ENCODE results near the gene SCAMP3. TPM values are rescaled to one million over a fixed set of nuclear protein-coding genes. Genes with fewer than 3 reads are reported as not detected.
A peak's percentile ranks its signal among the peaks of the same experiment; 100 is the strongest.

Gene SCAMP3
- polyA plus RNA-seq, 5 donors: 42.8 to 65.5 (median 56.5) TPM

DNA sequence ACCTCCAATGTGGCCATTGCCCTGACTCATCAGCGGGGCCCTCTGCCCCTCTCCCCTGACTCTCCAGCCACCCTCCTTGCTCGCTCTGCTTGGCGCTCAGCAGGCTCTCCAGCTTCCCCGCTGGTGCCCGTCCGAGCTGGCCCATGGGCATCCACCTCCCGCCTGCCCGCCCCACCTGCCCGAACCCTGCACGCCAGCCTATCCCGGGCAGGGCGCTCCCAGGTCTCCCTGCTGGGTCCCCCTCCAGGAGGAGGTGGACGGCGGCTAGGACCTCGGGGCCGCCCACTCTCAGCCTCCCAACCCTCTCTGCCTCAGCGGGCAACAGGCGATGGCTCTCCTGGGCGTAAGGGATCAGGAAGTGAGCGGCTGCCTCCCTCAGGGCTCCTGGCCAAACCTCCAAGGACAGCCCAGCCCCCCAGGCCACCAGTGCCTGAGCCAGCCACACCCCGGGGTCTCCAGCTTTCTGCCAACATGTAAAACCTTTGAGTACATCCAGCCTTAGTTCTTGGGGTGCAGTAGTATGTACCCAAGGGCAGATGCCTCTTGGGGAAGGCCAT lies 25.9 kb upstream of the SCAMP3 start:
- no peak for DNase-seq

DNA sequence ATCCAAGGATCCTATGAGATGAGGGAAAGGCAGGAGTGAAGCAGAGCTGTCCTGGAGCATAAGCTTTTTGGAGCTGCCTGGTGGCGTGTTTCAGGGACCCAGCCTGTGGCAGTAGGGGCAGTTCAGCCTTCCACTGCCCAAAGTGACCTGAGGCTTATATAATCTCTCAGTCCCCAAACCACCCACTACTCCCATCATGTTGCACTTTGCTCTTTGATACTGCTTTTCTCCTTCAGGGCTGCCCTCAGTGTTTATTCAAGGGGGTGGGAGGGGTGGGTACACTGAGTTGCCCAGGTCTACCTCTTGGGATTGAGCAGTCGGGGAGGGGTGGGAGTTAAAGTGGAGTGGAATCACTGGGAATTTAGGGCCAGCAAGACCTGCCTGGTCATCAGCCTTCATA lies 24.4 kb upstream of the SCAMP3 start:
- DNase-seq: no peak

DNA sequence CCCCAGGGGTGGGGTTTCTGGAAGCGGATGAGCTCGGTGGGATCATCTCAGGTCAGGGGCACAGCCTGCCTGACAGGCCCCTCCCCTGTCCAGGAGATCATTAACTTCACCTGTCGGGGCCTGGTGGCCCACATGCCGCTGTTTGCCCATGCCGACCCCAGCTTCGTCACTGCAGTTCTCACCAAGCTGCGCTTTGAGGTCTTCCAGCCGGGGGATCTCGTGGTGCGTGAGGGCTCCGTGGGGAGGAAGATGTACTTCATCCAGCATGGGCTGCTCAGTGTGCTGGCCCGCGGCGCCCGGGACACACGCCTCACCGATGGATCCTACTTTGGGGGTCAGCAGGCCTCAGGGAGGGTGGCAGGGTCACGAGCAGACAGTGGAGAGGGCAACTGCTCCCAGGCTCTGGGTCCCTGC lies 23.5 kb upstream of the SCAMP3 start:
- no peak for DNase-seq

DNA sequence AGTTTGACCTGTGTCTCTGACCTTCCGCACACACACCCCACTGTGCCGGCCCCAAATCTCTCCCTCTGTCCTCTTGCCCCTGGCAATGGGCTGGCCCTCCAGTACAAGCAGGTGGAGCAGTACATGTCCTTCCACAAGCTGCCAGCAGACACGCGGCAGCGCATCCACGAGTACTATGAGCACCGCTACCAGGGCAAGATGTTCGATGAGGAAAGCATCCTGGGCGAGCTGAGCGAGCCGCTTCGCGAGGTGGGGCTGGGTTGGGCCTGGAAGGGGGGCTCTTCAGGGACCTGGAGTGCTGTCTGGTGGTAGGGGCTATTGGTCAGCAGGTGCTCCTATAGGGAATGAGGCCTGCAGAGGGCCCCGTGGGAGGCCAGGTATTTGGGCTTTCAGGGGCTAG lies 22.9 kb upstream of the SCAMP3 start:
- DNase-seq: no peak

DNA sequence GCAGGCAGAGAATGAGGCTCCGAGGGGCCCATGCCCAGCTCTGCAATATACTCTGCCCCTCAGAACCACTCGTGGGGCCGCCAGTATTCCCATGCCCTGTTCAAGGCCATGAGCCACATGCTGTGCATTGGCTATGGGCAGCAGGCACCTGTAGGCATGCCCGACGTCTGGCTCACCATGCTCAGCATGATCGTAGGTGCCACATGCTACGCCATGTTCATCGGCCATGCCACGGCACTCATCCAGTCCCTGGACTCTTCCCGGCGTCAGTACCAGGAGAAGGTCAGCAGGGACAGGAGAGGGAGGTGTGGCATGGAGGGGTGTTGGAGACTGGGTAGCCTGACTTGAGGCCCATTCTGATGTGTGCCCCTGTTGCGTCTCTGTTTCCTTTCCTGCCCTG lies 22.3 kb upstream of the SCAMP3 start:
- DNase-seq: no peak

DNA sequence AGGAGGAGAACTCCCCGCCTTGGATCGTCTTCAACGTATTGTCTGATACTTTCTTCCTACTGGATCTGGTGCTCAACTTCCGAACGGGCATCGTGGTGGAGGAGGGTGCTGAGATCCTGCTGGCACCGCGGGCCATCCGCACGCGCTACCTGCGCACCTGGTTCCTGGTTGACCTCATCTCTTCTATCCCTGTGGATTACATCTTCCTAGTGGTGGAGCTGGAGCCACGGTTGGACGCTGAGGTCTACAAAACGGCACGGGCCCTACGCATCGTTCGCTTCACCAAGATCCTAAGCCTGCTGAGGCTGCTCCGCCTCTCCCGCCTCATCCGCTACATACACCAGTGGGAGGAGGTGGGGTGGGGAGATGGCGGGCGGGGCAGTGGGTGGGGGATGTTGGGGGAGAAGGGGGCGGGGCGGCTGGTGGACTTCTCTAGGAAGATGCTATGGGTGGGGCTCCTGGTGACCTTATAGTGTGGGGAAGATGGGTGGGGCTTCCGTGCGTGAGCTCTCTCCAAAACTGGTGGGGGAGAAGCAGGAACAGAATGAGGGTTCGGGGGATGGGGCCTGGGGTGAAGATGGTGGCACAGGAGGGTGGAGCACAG lies 20.4 kb upstream of the SCAMP3 start:
- no peak for DNase-seq

DNA sequence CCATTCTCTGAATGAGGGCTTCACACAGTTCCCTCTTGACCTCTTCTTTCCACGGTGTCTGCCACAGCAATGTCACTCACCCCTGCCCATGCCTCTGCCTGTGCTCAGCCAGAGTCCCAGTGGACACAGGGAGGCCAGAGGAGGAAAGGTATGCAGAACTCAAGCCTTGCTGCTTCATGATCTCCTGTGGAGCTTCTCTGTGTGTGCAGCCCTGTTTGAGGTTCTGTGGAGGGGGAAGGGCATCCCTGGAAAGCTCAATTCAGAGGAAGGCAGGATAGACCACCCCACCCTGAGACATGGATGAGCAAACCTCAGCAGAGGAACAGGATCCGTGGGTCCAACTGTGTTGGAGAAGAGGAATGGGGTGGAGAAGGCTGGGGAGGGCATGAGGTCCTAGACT lies 17.1 kb upstream of the SCAMP3 start:
- no peak for DNase-seq

DNA sequence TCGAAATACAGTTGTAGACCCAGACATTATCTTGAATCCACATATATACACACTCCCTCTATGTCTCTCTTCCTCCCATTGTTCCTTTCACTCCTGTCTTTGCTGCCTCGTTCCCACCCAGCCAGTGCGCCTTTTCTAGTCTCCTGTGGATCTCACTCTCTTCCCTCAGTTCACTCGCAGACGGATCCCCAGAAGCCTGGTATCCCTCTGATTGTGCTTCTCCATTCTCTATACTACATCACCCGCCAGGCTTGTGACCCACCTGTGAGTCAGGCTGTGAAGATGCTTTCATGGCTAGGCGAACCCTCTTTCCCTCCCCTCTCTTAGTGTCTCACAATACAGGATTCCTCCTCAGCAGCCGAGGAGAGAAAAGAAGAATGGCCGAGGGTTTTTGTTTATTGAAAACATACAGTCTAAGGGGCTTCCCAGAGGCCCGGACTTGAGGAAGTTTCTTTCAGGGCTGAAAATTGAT lies 16.6 kb upstream of the SCAMP3 start:
- no peak for DNase-seq

DNA sequence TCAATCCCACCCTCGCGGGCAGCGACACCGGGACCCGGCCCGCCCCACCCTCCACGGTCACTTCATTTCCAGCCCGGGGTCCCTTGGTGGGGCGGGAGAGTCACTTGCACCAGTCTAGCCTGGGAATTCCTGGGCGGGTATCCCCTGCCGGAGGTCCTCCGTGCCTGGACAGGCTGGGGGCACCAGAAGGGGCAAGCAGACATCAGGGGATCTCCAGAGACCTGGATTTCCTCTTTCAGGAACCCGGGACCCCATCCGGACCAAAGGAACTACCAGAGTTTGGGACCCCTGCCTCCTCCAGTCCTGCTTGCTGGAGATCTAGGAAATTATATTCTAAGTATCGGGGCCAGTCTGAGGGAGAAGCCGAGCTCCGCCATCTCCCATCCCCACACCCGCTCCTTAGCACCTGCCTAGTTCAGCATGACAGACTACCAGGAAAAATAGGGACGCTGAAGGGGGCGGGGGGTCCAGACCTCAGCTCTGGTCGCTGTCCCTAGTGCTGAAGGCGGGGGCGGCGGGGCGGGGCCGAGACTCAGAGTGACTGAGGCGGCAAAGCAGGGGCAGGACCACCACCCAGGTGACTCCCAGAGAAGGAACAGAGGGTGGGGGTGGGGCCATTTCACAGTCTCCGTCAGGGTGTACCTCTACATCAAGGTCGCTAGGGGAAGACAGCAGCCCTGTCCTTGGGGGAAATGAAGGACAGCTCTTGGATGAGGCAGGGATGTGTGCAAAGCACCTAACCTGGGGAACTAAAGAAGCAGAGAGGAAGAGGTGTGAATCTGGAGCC lies 15.9 kb upstream of the SCAMP3 start:
- DNase-seq: peak in 1 of 2 donors; percentile 30

DNA sequence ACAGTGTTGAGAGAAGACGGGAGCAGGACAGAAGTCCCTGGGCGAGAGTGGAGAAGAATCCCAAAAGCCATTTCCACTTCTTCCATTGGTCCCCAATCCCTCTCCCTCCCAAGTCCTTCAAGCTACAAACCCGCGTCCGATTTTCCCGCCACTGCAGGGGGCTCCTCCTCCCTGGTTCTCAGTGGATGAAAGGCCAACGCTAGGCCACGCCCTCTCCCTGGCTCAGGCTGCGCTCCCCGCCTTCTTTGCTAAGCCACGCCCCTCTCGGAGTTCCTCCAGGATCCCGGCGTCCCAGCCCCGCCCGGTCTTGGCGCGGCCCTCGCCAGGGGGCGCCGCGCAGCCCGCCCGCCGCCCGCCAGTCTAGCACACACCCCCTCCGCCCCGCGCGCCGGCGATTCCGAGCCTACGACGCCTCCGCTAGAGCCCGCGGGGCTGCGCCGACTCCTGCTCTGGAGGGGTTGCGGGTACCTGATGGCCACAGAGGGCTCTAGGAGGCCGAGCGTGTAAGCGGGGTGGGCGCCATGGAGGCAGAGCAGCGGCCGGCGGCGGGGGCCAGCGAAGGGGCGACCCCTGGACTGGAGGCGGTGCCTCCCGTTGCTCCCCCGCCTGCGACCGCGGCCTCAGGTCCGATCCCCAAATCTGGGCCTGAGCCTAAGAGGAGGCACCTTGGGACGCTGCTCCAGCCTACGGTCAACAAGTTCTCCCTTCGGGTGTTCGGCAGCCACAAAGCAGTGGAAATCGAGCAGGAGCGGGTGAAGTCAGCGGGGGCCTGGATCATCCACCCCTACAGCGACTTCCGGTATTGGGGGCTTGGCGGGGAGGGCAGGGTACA lies 15.1 kb upstream of the SCAMP3 start, which contains the start of gene HCN3:
Gene HCN3, plus strand, starts transcription at position 394 of the 832 bp plus-strand sequence. Its CDS starts 128 bp downstream, at position 522.
- DNase-seq: peak; percentile 96 to 98

DNA sequence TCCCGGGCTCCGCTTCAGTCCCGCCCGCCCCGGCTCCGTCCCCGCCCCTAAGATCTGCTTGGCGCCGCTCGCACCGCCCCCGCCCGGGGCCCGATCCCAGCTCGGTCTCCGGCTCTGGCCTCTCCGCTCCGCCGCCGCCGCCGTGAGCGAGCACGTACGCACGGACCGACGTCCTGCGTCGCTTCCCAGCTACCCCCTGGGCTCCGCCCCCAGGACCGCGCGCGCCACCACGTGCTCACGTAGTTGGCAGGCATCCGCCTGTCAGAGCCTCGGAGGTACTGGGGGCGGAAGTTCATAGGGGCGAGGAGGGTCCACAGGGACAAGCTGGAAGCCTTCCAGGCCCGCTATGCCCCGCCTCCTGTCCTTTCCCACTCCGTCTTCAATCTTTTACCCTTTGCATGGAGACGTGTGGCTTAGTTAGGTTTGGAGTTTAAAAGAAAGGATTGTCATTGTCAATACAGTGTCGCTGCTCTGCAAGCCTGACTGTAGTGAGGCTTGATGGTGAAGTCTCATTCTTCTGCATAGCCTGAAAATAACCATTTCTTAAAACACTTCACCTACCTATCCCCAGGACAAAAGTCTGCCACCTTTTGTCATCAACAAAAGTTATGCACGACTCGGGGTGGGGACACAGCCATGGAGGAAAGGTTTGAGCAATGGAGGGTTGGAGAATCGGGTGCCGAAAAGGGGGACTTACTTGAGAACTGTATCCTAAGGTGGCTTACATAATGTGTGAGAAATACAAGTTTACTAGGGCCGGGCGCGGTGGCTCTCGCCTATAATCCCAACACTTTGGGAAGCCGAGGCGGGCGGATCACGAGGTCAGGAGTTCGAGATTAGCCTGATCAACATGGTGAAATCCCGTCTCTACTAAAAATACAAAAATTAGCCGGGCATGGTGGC lies 11.4 kb upstream of the SCAMP3 start, which contains the start of gene CLK2:
Gene CLK2, minus strand, starts transcription at position 162 of the 903 bp plus-strand sequence. CDS start 2,527 bp downstream, outside the sequence.
- peak; percentile 96 for DNase-seq

DNA sequence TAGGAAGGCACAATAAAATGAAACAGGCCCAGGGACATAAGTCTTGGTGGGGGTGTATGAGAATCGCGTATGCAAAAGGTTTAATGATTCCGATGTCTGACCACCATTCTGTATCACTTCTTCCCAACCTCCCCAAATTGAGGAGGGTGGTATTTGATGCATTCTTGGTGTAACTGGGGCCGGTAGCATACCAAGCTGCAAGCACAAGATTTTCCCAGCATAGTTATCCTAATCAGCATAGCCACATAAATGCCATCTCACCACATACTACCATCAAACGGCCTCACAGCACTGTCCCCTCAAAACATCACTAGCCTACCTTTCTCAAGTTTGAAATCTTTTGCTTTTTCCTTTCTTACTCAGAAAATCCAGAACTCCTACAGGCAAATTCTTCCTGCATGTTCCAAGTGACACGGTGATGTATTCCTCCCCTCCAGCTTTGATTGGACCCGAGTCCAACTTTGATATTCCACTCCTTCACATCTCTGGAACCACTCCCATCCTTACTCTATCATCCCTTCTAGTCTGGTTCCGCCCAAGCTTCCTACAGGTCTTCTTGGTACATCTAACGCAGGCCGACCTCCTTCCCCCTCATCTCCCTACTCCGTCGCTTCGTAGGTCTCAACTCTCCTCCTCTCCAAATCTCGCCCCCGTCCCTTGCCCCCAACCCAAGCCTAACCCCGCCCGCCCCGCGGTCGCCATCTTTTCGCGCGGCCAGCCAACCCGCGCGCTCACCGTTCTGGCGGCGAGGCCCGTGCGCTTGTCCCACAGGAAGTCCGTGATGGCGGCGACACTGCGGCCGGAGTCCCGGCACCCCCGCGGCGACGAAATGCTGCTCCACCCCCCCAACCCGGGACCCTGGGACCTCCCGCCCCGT lies 10.5 kb upstream of the SCAMP3 start:
- peak in 1 of 2 donors; percentile 10 for DNase-seq

DNA sequence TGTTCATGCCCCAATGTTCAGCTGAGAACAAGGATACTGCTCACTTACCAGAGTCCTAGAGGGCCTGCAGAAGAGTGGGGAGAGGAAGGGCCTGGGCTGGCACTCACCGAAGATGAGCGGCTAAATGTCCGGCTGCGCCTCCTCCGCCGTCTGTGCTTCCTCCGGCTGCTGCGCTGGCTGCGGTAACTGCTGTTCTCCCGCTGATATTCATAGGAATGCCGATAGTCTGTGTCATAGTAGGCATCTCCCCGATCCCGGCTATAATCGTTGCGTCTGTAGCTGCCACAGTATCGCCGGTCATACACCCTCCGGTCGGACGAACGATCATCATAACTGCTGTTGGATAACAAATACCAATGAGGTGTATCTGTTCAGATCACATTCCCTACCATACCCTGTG lies 7.2 kb upstream of the SCAMP3 start:
- no peak for DNase-seq

DNA sequence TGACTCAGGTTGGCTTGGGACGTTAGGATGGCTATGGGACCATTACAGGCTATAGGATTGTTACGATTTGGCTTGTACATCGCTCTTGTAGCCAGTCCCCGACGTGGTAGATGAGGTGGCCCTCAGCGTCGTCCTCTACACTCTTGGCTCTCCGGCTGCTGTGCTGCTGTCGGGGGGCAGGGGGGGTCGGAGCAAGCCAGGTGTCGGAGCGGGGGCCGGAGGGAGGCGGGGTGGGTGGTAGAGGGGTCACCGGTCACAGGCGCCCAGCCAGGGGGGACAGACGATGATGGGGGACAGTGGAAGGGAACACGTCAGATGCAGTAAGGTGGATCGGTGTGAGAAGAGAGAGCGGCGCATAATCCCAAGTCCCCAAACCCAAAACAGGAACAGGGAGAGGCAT lies 6.5 kb upstream of the SCAMP3 start:
- no peak for DNase-seq

DNA sequence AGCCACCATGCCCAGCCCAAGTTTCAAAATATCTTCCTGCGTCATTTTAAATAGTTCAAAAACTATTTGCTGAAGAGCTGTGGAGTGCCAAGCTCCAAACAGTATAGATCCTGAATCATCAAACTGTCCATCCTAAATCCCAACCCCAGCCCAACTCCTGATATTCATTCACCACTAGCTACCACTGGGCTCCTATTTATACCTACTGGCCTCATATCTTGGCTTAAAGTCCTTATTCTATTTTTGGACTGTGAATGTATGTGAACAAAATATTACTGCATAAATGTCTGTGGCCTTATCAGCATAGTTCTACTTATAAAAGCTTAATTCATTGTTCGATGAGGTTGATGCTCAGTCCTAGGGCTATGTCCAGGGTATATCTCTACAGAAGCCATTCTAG lies 5.2 kb upstream of the SCAMP3 start:
- DNase-seq: no peak

DNA sequence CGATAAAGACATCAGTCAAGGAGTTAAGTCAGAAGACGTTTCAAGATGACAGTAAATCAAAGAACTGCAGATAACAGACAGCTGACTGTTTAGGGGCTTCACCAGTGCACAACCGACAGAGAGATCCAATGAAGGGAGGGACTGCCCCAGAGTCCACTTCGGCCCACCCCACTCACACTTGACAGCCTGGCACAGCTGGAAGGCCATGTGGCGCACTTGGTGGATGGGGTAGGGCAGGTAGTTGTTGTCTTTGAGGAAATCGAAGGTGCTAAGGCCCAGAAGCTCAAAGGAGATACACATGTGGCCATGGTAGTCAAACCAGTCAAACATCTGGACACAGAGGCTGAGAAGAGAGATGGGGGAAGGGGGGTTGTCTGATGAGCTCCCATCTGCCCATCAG lies 4.4 kb upstream of the SCAMP3 start:
- DNase-seq: no peak

DNA sequence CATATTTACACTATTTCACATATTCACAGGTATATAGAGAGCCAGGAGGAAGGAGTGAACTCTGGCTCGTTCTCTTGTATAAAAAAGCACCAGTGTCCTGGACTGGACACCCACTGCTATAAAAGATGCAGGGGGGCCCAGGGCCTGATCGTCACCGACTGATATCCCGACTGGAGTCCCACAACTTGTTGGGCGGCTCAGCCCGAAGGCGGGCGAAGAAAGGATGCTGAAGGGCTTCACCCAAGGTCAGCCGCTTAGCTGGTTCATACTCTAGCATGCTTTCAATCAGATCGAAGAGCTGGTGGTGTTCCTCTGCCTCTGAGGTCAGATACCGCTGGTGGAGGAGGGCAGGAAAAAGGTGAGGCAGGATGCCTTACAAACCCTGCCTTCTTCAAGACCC lies 907 bp upstream of the SCAMP3 start:
- no peak for DNase-seq

DNA sequence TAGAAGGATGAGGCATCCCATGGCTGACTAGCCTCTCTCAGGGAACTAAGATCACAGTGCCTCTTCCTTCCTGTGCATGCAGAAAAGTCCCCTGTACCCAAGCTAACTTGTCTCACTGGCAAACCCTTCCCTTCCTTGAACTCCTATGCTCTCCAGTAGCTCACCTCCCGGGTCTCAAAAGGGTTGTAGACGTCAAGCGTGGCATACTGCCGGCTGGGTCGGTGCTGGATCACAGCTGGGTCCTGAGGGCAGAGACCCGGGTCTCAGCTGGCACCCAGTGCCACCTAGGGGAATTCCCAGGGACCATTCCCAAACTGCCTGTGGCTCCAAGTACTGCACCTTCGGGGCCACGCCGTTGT lies 688 bp downstream of the SCAMP3 start:
- DNase-seq: no peak

DNA sequence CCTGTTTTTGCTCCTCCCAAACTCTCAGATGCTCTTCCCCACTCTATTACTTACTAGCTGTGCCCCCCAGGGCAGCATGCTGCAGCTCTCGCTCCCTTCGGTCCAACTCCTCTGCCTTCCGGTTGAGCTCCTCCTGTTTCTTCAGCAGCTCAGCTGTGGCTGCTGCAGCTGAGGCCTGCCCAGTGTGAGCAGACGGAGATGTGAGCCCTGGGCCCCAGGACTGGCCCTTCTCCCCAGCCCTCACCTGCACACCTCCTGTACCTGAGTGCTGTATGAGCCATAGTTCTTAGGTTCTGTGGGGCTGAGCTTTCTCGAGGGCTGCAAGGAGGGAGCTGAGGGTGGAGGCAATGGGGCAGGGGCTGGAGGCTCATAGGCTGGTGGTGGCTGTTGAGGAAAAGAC lies 1.9 kb downstream of the SCAMP3 start:
- no peak for DNase-seq

All from right lung (tissue), 5 donors.